ENCODE measurements around the gene HOXD9.

HOXD9 gene

GRCh38 chr2:176167398-176167797 lies 44.9 kb downstream of the HOXD9 start:
- Histone ChIP-seq H3K4me1 (no peaks in the 10 kb centered on the region), H3K4me3 (ENCODE audit: low read depth, low read length) (no peak overlapping the region), H3K36me3 (ENCODE audit: control insufficient read depth, insufficient read depth, low read length) (peaks cover 3% of the 10 kb centered on the region), H3K9me3 (ENCODE audit: control insufficient read depth, low read length) (no peaks in the 10 kb centered on the region), H3K79me2 (no peaks in the 10 kb centered on the region), H3K9ac (no peak overlapping the region), H3K27me3 (ENCODE audit: control insufficient read depth, insufficient read depth, low read length) (peaks cover 29% of the 10 kb centered on the region), H3K27ac (no peak overlapping the region), H2AFZ (no peak overlapping the region), H3K4me2 (ENCODE audit: low read length) (no peak overlapping the region)
- no peak for TF ChIP-seq CTCF (IDR thresholded peaks at IDR 0.05)

- no peak overlapping the region for H3K4me2 ChIP-seq (ENCODE audit: low read length)
- H3K79me2 ChIP-seq = no peaks in the 10 kb centered on the region
- H2AFZ ChIP-seq = no peak overlapping the region
- H3K36me3 ChIP-seq (ENCODE audit: control insufficient read depth, insufficient read depth, low read length) = no peaks in the 10 kb centered on the region
- no peak overlapping the region for H3K9ac ChIP-seq
- no peak overlapping the region for H3K27ac ChIP-seq
- TF ChIP-seq CTCF (IDR thresholded peaks at IDR 0.05) = no peak
- H3K4me3 ChIP-seq (ENCODE audit: low read depth, low read length) = no peak overlapping the region
- H3K4me1 ChIP-seq = no peaks in the 10 kb centered on the region
- H3K9me3 ChIP-seq (ENCODE audit: control insufficient read depth, low read length) = no peaks in the 10 kb centered on the region
- H3K27me3 ChIP-seq (ENCODE audit: control insufficient read depth, insufficient read depth, low read length) = peaks cover 26% of the 10 kb centered on the region
Observed at GRCh38 chr2:176169181-176169580, 46.7 kb downstream of the HOXD9 start.

GRCh38 chr2:176169711-176170110 lies 47.2 kb downstream of the HOXD9 start:
- Histone ChIP-seq H3K4me2 (ENCODE audit: low read length) (no peak overlapping the region), H3K36me3 (ENCODE audit: control insufficient read depth, insufficient read depth, low read length) (no peaks in the 10 kb centered on the region), H3K4me1 (no peaks in the 10 kb centered on the region), H3K27ac (no peak overlapping the region), H3K9me3 (ENCODE audit: control insufficient read depth, low read length) (no peaks in the 10 kb centered on the region), H3K27me3 (ENCODE audit: control insufficient read depth, insufficient read depth, low read length) (peaks cover 21% of the 10 kb centered on the region), H3K79me2 (no peaks in the 10 kb centered on the region), H2AFZ (no peak overlapping the region), H3K9ac (no peak overlapping the region), H3K4me3 (ENCODE audit: low read depth, low read length) (no peak overlapping the region)
- no peak for TF ChIP-seq CTCF (IDR thresholded peaks at IDR 0.05)

GRCh38 chr2:176170602-176171305 lies 48.2 kb downstream of the HOXD9 start:
- H2AFZ ChIP-seq = no peak overlapping the region
- no peak overlapping the region for H3K27ac ChIP-seq
- H3K4me2 ChIP-seq (ENCODE audit: low read length) = no peak overlapping the region
- H3K27me3 ChIP-seq (ENCODE audit: control insufficient read depth, insufficient read depth, low read length) = peaks cover 15% of the 10 kb centered on the region
- no peaks in the 10 kb centered on the region for H3K9me3 ChIP-seq (ENCODE audit: control insufficient read depth, low read length)
- no peak overlapping the region for H3K9ac ChIP-seq
- H3K79me2 ChIP-seq = no peaks in the 10 kb centered on the region
- H3K4me3 ChIP-seq (ENCODE audit: low read depth, low read length) = no peak overlapping the region
- H3K36me3 ChIP-seq (ENCODE audit: control insufficient read depth, insufficient read depth, low read length) = no peaks in the 10 kb centered on the region
- no peaks in the 10 kb centered on the region for H3K4me1 ChIP-seq
- TF ChIP-seq CTCF (IDR thresholded peaks at IDR 0.05) = no peak
